Activated CD4-positive, CD25-positive, alpha-beta regulatory T cell treated with anti-CD3 and anti-CD28 coated beads, Interleukin-2, amount 50 U/mL, for 16 hours (primary cell): ENCODE data around the gene ERCC4.
"Not testable (repeated sequence)": the region's sequence is repeated elsewhere in the genome, so short reads cannot be mapped to it uniquely, and the experiment has no call there.

Source experiments
- DNase-seq: peaks from one replicate; pipeline ENCODE4 v3.0.0-alpha.2; 2020; ENCODE audit warnings: low read depth, low spot score

Gene ERCC4

DNA sequence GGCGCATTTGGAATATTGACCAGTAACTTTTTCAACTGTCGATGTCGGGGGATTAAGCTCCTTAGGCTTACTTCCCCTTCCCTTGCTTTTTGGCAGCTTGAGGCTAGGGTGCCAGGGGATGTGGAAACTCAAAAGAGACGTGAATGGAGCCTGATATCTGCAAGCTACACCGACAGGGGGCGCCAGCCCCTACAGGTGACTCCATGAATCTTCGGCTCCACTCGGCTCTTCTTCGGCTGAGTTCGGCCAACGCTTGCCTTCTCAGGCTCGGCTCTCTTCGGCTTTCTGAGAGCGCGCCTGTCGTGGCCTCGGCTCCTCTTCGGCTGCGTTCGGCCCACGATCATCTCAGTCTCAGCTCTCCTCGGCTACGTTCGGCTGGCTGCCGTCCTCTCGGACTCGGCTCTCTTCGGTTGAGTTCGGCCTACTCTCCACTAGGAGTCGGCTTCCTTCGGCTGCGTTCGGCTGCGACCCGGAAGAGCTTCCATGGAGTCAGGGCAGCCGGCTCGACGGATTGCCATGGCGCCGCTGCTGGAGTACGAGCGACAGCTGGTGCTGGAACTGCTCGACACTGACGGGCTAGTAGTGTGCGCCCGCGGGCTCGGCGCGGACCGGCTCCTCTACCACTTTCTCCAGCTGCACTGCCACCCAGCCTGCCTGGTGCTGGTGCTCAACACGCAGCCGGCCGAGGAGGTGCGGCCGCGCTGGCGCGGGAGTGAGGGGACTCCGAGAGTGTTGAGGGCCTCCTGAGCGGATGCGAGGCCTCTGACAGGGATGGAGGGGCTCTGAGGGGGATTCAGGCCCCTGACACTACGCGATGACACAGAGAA is at the start of gene ERCC4:
Gene ERCC4, plus strand, starts transcription at position 472 of the 827 bp plus-strand sequence. Its CDS starts 12 bp downstream, at position 484.
- peak; percentile 98 for DNase-seq

DNA sequence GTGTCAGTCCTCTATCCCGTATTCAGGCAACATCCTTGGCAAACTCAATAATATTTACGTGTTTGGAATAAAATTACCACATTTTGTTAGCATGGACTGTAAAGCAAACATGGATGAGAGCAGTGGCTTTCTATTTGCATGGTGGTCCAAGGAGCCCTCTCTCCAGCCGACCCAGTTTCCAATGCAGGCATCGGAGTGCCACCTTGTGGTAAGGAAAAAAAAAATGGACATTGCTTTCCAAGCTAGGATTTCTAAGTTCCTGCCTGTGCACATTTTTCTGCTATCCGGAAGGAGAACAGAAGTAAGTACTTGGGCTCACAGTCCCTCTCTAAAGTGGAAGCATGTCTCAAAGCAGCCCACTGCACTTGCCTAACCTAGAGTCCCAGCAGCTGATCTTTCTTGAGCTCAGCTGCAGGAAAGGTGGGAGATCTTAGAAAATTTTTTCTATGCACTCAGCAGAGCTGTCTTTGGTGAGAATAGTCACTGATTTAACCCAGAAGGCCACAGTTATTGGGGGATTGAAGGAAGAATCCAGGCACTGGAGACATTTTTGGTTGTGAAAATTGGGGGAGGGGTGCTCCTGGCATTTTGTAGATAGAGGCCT is 46.0 kb upstream of the ERCC4 start:
- no peak for DNase-seq

DNA sequence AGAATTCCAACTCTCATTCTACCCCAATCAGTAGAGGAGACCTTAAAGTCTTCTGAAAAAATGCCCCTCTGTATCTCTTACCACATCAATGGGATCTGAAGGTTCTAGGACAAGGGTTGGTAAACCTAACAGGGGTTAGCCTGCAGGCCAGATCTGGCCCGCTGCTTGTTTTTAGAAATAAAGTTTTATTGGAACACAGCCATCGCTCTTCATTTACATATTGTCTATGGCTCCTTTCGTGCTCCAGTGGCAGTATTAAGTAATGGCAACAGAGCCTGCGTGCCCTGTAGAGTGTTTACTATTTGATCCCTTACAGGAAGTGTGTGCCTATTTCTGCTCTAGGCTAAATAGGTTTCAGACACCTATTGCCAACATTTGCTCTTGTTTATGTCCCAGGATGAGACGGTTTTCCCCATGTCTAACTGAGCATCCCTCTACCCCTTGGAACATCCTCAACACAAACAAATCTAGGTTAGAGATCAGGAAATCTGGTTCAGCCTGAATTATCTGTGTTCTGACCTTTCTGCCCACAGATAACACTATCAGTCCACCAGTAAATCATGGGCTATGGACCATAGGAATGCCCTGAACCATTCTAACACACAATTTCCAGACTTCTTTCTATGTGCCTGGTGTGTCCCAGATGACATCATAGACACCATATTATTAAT is 44.2 kb upstream of the ERCC4 start:
- no peak for DNase-seq

DNA sequence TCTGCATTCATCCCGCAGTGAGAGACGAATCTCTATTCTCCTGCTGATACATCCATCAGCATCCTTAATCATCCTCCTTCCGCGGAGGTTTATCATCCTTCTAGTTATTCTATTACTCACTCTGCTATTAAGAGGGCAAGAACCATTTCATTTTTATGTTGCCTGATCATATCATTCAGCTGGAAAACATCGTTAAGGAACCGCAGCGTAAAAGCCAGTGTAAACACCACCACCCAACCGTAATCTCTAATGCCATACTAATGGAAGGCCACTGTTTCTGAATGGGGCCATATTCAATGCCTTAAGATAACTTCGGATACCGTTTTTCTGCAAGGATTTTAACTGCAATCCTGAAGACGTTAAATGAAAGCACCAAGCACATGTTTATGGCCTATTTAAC is 36.7 kb upstream of the ERCC4 start:
- DNase-seq, result no peak

DNA sequence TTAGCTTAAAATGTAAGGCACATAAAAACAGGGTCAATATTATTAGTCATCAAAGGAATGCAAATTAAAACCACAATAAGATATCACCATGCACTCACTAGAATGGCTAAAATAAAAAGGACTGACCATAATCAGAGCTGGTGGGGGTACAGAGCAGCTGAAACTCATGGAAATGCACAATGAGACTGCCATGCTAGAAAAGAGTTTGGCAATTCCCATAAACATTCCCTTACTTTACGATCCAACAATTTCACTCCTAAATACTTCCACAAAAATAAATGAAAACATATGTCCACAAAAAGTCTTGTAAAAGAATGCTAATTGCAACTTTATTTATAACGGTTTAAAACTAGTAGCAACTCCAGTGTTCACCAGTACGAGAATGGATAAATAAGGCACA is 36.1 kb upstream of the ERCC4 start:
- no peak for DNase-seq

DNA sequence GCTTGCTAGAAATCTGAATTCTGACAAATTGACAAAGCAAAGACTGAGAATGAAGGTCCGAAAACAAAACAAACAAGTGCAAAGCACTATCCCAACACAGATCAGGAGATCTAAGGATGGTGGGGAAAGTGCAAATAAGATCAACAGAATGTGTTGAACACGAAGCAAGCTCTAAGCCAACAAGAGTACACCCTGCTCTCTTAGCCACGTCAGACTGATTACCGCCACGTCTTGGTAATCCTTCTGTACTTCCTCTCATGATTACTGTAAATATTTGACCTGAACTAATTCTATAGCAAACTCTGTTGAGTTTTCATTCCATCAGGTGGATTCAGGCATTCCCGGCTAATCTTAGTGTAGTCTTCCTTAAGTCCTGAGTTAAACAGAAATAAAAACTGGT is 34.3 kb upstream of the ERCC4 start:
- DNase-seq, result no peak

DNA sequence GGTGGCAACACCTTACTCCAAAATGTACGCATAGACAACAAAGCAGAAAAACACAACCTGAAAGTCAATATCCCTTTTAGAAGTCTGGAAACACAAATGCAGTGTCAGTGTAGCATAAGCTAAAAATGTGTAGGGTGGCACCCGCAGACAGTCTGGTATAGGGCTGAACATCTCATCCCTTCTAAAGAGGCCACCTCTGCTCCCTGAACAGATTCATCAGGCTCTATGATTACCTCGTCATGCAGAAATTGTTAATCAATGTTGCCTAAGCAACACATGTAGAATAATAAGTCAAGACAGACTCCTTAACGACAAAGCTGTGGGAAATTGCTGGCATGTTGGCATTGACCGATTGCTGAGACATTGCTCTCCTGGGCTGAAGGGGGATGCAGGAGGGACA is 33.3 kb upstream of the ERCC4 start:
- DNase-seq, result no peak

DNA sequence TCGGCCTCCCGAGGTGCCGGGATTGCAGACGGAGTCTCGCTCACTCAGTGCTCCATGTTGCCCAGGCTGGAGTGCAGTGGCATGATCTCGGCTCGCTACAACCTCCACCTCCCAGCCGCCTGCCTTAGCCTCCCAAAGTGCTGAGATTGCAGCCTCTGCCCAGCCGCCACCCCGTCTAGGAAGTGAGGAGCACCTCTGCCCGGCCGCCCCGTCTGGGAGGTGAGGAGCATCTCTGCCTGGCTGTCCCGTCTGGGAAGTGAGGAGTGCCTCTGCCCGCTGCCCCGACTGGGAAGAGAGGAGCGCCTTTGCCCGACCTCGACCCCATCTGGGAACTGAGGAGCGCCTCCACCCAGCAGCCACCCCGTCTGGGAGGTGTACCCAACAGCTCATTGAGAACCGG is 30.6 kb upstream of the ERCC4 start:
- DNase-seq, result not testable (repeated sequence)

DNA sequence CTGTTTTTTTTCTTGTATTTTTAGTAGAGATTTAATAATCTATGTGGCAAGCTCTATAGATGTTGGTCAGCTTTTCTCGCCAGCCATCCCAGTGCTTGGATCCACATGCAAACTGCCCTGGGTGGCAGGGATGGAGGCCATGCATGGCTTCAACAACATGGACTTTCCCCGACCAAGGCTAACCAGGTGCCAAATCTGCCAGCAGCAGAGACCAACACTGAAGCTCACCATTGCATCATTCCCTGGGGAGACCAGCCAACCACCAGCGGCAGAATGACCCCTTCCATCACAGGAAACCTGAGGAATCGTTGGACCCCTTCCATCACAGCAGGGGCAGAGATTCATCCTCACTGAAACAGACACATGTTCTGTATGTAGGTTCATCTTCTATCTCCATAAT is 27.7 kb upstream of the ERCC4 start:
- no peak for DNase-seq

DNA sequence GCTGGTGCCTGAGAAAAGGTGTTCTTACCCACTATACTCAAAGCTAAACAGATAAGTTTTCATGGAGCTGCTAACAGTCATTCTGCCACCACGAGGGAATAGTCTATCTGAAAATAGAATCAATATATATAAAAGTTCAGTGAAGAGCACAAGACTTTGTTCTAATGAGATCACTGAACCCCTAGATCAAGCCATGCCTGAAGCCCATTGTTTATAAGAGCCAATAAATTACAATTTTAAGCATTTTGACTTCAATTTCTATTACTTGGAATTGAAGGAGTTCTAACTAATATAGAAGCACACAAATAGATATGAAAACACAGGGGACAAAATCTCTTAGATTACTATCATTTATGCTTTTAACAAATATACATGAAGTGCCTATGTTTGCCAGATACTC is 24.4 kb upstream of the ERCC4 start:
- no peak for DNase-seq

DNA sequence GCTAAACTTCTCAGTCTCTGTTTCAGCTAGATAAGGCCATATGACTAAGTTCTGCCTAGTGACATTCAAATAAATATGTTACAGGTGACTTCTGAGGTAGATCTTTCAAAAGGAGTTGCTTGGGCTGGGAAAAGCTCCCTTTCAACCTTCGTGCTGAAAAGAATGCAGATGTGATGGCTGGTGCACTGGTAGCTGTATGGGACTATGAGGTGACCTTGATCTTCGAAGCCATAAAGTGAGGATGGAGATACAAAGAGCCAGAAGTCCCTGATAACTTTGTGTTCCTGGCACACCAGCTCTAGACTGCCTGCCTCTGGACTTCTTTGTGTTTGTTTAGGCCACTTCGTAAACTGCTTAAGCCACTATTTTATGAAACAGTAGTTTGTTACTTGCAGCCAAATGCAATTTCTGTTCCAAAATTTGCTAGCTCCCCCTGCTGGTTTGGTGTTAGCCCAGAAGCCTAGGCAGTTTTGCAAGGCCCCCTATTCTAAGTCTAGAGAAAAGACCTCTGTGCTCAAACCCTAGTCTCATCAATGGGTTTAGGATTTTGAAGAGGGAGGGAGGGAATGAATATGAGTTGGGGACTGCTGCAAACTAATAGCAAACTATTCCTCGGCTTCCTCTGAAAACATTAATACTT is 23.3 kb upstream of the ERCC4 start:
- no peak for DNase-seq

DNA sequence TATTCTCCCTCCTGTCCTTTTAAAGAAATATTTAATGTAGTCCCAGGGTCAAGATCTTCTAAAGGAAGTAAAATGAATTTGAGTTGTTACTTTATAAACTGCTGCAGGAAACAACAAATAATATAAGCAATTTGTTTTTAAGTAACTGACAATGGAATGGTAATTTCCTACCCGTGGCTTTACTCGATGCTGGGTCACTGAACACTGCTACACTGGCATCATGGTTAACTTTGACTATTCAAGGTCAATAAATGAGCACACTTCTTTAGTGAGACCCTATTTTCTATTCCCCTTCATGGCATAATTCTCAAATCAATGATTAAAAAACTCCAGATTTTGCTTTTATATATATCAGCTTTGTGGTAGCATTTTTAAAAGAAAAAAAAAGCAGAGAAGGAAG is 22.1 kb upstream of the ERCC4 start:
- no peak for DNase-seq

DNA sequence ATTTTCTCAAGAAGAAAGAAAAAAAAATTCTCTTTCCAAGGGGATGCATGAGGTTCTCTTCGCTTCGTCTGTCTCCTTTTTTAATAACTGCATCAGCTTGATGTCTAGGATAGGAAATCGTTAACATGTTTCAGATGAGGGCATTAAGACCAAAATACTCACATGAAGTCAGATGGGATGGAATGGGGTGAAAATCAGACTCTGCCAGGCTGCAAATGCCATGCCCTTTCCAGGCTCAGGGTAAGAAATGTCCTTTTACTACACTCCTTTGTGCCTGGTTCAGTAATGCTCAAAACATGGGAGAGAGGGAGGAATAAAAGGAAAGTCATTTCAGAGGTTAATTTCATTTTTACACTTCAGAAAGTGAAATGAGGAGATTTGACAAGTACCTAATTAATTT is 21.7 kb upstream of the ERCC4 start:
- no peak for DNase-seq

DNA sequence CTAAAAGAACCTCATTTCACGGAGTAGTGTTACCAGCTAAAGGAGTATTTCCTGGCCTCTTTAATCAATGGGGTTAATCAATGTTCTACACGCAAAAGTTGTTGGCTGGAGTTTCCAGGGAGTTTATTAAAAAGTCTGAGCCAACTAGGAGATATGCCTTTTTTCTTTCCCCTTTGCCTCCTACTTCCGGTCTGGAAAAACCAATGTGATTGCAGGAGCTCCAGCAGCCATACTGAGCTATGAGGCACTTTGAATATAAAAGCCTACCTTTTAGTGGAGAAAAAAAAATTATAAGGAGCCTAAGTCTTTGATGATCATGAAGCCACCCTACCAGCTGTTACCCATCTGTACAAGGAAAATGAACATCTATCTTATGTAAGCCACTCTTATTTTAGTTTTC is 17.9 kb upstream of the ERCC4 start:
- DNase-seq, result no peak

DNA sequence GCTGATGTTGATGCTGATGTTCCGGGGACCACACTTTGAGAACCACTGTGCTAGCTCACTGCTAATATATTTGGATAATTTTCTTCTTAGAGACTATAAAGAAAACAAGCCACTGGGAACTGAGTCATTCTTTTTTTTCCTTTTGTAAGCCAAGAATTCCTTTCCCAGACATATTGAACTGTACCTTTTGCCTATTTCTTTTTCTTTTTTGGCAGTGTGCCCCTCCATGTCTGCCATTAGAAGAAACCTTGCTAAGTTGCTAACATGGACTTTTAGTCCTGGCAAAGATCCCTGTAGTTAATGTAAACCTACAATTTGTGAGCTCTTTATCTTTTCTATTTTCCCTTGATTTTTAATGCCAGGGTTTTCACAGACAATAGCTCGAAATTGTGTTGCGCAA is 17.3 kb upstream of the ERCC4 start:
- no peak for DNase-seq

DNA sequence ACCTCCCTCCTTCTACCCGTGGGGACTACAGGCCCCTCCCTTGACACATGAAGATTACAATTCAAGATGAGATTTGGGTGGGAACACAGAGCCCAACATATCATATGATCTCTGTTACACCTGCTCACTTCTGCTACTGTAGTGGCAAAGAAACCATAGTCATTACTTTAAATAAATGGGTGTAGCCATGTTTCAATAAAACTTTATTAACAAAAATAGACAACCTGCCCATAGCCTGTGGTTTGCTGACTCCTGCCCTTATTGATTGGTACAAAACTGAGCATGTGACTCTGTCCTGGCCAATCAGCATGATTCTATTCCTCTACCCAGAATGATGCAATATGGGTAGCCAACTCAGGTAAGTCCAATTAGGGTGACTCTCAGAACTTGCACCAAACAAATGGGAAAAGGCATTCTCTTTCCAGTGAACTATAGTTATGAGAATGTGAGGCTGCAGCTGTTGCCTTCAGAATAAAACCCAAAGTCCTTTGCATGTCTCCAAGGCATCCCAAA is 15.7 kb upstream of the ERCC4 start:
- no peak for DNase-seq

DNA sequence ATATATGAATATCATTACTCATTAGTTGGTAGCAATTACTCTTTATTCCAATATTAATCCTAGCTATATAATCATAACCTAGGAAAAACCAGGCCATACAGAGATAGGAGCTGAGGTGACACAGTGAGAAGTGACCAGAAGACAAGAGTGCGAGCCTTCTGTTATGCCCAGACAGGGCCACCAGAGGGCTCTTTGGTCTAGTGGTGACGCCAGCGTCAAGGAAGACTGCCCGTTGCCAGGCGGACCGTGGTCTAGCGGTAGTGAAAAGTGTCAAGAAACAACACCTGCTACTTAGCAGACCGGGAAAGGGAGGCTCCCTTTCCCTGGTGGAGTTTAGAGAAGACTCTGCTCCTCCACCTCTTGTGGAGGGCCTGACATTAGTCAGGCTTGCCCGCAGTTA is 15.1 kb upstream of the ERCC4 start:
- not testable (repeated sequence) for DNase-seq

DNA sequence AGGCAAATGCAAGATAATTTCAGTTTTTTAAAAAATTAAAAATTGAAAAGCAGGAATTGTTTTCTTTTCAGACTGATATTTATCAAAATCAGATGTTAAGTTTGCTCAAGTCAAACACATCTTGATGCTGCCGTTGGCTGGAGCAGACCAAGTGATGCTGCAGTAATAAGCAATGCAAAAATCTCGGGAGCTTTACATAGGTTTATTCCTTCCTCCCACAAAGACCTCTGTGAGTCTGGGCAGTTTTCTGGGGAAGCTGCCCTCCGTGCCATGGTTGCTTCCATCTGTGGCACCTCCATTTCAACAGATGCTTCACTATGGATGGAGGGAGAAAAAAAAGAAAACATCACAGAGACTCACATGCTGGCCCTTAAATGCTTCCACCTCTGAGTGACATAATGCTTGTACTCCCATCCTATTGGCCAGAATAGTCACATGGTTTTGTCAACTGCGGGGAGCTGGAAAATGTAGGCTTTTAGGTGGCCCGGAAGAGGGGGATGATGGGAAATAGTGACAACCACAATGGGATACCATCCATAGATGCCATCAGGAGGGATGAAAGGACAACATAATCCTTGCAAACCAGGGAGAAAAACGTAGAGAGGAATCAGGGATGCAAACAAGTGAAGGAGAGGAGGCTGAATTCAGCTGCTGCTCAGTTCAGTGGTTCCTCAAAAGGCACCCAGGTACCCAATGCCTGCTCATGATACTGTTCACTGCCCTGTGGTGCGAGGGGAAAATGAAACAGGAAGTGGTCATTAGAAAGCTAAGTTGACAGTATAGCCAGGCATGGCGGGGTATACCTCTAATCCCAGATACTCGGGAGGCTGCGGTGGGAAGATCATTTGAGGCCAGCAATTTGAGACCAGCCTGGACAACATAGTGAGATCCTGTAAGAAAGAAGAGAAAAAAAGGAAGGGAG is 13.5 kb upstream of the ERCC4 start:
- DNase-seq, result no peak

DNA sequence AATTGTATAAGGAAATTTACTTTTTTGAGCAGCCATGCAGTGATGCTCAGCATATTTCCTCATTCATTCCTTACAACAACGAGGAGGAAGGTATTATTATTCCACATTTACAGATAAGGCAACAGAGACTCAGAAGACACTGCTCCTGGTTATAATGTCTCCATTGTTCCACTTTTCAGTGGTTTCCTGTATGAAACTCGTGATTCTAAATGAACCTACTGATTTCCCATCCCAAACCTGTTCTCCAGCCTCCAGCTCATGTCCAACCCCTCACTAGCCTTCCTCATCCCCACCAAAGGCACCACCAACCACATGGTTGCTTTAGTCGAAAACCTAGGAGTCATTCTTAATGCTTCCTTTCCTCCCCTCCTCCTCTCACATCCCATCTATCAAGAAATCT is 12.5 kb upstream of the ERCC4 start:
- no peak for DNase-seq

DNA sequence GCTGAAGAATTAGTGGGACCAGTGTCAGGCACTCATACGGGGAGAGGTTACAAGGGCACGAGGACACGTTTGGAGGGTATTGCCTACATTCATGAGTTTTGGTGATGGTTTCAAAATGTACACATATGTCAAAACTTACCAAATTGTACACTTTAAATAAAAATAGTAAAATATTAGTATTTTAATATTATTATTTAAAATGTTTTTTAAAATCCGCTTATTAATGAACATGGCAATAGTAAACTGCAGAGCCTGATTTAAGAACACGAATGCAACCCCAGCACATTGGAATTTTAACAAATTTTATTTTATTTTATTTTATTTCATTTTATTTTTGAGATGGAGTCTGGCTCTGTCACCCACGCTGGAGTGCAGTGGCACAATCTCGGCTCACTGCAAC is 10.9 kb upstream of the ERCC4 start:
- no peak for DNase-seq

DNA sequence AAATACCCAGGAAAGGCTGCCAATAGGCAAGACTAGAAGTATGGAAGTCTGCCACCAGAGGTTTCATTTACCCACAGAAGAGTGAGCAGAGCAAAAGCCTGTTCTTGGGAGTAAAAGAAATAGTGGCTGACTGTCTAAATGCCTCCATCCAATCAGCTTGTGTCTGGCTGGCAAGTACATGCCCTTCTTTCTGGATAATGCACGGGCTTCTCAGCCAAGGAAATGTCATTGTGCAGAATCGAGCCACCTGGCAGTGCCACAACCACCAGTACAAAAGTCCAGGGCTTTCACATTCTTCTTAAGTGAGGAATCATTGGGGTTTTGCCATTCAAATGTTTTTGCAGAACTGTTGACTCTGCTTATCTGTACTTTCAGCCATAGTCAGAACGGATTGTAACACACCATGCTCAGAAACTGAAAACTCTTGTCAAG is 10.1 kb upstream of the ERCC4 start:
- no peak for DNase-seq
